Measurements from ENCODE around the gene ATXN1.

Gene ATXN1

DNA sequence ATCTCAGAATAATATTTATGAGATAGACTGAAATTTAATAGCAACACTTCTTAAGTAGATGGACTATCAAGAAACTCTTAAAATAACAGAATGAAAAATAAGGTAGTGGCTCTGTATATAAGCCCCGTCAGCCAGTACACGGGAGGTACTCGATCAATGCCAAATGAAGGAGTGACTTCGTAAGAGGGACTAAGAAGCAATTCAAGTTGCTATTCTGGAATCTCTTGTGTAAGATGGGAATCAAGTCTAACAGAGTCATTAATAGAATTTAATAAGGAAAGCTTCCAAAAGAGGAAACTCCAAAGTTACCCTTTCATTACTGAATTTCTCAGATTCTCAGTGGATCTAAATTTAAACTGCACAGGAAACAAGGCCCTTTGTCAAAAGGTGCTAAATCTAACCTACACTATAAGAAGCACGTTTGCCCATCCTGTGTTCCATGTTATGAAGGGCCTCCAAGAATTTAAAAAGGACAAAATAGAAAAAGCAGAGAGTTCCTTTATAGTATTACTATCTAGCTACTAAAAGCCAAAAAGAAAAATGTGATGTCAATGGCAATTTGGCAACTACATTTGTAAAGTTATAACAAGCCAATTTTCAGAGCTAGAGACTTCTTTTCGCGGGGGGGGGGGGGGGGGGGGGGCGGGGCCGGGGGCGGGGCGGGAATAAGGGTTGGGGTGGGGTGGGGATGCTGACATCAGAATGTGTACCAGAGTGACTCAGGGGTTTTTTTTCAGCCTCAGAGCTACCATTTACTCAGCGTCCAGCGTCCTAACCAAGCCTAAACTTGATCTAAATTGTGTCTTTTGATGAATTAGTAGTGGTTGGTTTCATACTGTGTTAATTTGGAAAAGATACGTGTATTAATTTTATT lies 322.3 kb downstream of the ATXN1 start:
- peak; percentile 29 for DNase-seq (ENCODE audit: low spot score)

DNA sequence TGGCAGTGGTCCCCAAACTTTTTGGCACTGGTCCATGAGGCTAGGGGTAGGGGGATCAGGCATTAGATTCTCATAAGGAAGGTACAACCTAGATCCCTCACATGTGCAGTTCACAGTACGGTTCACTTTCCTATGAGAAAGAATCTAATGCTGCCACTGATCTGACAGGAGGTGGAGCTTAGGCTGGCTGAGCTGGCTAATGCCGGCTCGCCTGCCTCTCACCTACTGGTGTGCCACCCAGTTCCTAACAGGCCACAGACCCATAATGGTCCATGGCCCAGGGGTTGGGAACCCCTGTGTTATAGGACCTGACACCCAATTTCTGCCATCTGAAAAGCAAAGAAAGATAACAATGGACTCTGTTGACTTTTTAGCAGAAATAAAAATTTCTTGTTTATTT lies 323.3 kb downstream of the ATXN1 start:
- DNase-seq (ENCODE audit: low spot score): no peak

DNA sequence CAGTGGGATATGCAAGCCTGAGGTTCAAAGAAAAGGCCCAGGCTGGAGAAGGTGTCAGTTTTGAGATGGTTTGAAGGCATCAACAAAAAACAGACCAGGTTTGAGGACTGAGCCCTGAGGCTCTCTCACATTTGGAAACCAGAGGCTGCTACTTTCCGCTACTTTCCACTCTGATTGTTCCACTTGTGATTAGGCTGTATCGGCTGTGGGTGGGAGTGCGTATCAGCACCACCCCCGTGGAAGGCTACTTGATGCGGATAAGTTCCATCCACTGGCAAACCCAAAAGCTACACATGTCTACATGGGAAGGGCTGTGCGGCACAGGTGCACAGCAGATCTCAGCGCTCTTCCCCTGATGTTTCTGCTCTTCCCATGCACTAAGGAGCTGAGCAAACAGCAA lies 324.2 kb downstream of the ATXN1 start:
- no peak for DNase-seq (ENCODE audit: low spot score)

DNA sequence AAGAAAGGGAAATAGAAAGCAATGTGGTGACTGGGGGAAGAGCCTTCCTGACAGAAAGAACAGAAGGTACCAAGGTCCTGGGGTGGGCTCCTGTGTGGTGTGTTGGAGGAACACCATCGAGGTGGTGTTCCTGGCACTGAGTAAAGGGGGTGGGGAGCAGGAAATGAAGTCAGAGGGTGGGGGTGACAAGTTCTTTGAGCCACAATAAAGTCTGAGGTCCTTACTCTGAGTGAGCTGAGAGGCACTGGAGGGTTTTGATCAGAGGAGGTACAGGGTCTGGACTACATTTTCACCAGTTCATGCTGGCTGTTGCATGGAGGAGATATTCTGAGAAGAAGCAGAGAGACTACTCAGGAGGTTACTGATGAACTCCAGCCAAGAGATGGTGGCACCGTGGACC lies 324.7 kb downstream of the ATXN1 start:
- no peak for DNase-seq (ENCODE audit: low spot score)

DNA sequence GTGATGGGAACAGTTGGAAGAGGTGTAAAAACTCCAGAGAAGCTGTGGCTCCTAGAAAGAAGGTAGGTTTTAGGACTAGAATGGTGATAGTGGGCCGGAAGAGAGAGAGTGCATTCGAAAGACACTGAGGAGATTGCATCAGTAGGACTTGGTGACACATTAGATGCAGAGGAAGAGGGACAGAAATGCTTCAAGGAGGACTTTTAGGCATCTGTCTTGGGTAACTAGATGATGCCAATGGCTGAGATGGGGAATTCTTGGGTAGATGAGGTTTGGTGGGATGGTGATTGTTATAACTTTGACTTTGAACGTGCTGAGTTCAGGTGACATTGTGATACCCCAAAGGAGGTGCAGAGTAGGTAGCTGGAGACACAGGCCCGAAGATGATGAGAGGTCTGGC lies 326.4 kb downstream of the ATXN1 start:
- no peak for DNase-seq (ENCODE audit: low spot score)

DNA sequence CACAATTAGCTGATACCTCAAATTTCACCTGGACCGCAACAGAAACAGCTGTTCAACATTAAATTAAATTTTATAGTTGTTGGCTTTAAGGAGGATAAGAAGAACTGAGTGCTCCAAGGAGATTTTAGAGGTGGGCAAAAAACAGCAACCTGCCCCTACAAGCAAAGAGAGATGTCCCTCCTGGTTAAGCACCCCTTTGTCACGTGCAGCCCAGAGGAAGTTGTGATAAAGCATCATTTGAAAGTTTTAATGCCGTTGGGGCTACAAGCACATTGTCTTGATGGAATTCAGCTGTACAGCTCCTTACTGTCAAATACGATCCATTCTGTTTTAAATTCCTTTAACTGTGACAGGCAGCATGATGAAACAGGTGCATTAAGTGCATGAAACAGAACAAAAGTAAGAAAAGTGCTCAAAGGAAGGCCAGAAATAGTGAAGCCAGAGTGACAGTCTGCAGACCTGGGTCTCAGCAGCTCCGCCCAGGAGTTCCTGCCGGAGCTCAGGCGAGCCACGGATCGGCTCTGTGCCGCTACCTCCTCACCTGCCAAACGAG lies 327.8 kb downstream of the ATXN1 start:
- DNase-seq (ENCODE audit: low spot score): no peak

DNA sequence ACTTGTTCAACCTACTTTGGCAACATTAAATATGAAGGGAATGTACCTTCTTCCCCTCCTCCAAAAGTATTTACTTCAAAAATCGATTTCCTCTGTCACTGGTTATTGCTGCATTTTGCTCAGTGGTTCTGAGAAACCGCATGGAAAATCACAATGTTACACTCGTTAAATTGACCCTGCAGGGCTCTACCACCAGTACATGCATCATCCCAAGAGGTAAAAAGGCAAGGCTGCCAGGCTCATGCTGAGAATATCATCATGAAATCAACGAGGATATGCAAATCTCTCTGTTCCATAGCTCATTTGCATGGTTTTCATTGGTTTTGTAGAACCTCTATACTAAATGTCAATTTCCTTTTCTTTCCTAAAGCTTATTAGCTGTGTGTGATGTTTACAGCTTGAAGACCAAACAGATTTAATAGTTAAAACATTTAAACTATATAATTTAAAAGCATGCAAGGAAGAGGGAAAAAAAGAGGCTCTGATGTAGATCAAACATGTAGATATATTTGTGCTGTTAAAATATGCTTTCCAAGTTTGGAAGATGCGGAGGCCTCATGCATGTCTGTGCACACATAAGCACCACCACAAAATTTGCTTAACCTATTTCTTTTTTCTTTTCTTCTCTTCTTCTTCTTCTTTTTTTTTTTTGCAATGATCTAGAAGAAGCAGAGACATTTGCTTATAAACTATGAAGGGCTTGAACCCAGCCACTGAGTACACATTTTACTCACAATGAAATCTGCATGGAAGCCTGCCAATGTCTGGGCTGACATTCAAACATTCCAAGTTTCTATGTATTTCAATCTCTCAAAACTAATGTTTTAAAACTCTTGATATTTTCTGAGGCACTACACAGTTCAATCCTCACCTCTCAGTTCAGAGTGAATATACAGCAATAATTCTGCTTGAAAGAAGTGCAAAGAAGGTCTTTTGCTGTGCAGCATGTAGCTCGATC lies 328.9 kb downstream of the ATXN1 start:
- DNase-seq (ENCODE audit: low spot score): no peak

DNA sequence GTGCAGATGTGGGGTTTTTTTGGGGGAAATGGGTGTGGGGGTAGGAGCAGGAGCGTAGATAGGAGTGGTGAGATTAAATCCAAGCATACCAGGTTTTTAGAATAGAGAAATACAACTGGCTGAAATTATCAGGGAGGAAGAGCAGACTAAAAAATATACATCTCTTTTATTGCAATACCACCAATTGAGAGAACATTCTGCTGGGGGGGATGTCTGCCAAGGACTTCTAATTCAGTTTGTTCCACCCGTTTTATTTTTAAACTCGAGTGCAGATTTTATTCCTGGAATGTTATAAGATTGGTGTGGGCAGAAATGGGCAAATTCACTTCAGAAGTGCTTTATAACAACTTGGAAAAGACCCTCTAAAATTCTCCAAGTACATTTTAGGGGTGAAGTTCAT lies 330.2 kb downstream of the ATXN1 start:
- DNase-seq (ENCODE audit: low spot score): no peak

DNA sequence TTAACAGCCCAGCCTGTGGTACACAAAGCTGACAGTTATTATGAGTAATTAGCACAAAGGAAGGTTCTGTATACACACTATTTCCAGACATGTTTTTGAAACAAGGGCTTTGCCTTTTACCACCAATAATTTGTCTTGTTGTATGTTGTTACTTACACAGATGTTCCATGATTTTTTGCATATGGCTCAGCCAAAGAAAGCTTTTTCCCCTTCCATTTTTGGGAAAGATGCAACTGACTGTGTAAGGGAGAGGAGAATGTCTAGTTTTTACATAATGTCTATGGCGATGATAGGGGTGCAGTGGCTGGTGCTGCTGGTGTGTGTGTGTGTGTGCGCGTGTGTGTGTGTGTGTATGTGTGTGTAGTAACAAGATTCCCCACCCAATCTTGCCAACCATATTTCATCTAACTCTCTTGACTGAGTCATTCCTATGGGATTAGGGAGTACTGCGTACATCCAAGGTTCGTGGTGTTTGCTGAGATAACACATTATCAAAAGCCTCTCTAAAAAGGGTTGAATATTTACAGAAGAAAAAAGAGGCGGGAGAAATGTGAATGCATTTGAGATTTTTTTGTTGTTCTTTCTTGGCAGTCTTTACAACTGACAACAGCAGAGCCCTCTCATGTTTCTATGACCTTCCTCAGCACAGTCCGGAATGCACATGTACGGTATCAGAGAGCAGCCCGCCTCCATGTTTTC lies 330.7 kb downstream of the ATXN1 start:
- no peak for DNase-seq (ENCODE audit: low spot score)

DNA sequence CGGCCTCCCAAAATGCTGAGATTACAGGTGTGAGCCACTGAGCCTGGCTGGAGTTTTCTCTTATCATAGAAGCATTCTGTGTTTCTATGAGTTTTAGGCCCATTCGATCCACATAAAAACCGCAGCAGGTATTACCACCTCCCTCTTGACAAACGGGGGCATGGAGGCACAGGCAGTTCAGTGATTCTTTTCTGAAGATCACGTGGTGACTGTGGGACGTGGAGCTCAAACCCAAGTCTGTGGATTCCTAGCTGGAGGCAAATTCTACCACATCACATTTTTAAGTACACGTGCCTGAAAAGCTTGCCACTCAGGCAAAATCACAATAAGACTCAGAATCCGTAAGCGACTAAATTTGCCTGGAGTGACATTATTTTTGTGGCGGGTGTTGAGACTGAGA lies 331.6 kb downstream of the ATXN1 start:
- no peak for DNase-seq (ENCODE audit: low spot score)

DNA sequence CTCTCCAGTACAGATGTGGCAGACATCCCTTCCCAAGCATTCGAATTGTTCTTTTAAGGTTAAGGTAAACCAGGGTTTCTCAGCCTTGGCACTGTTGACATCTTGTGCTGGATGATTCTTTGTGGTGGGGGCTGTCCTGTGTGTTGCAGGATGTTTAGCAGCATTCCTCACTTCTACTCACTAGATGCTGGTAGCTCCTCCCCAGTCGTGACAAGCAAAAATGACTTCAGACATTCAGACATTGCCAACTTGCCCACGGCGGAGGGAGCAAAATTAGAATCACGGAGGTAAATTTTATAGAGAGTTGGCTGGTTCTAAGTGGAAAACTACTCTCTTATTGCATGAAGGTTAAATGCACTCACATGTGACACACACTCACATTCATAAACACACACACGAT lies 334.1 kb downstream of the ATXN1 start:
- no peak for DNase-seq (ENCODE audit: low spot score)

DNA sequence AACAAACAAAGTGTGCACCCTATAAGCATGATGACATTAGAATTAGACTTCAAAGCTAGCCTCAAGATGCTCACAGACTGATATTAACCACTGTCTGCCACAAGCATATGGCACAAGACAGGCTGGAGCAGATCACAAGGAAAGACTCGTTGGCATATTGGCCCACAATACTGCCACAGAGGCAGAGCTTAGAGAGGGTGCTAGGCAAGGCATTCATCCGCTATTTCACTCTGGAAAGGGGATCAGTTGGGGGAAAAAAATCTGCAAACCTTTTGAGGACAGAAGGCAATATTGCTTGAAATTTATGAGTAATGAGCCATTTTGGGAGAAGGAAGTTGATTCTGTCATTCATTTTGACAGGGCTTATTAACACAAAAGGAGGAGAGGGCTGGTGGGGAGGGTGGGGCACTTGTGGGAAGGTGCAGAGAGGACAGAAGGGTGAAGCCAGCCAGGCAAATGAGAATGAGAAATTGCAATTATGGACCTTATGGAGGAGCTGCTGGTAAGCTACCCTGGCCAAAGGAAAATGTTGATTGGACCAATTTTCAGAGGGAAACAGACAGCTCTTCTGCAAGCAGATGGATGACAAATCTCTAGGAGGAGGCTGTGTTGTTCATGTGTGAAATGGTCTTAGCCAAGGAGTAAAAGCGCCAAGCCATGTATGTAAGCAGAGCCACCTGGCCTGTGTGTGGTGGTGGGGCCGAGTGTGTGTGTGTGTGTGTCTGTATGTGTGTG lies 335.2 kb downstream of the ATXN1 start:
- DNase-seq (ENCODE audit: low spot score): no peak

DNA sequence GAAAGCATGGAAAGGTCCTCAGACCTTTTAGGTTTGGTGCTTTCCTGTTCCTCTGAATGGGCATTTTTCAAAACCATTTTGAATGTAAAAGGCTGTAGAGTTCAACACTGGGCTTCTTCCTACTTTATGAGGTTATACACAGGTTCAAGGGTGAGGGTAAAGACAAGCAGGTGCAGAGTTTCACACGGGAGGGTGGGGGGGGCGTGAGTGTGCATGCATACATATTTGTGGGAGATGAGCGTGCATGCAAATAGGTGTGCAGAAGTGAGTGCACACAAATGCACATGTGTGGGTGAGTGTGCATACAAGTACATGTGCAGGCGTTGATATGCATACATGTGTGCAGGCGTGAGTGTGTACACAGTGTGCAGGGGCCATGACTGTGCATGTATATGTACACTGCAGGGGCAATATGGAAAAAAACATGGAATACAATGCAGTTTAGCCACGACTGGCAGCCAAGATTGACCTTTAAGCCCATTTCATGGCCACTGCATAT lies 339.7 kb downstream of the ATXN1 start:
- DNase-seq (ENCODE audit: low spot score): no peak

DNA sequence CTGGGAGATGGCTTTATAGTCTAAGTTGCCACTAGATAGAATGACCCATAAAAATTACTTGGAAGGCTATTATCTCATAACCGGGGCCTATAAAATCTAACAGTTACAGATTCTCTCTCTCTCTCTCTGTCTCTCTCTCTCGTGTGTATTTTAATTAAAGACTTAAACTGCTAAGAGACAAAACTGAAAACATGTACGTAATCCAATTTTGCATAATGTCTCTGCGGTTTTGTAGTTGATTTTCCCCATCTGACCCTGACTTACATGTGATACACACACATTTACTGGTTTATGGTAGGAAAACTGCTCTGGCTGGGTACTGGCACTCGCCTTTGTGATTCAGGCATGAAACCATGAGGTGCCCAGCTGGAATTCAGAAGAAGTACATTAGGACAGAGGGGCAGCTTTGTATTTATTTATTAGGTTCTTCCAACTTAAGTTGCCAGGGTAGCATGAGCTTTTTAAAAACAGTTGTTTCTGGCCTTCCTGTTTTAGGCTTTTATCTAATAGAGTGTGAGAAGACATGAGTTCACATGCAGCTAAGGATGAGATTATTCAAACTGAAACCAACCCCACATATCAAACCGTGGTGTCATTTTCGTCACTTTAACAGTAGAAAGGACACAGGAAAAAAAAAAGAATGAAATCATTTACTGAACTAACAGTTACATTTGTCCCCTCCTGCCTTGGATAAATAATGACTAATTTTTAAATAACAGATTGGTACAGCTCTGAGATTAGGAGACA lies 340.4 kb downstream of the ATXN1 start:
- DNase-seq (ENCODE audit: low spot score): no peak

DNA sequence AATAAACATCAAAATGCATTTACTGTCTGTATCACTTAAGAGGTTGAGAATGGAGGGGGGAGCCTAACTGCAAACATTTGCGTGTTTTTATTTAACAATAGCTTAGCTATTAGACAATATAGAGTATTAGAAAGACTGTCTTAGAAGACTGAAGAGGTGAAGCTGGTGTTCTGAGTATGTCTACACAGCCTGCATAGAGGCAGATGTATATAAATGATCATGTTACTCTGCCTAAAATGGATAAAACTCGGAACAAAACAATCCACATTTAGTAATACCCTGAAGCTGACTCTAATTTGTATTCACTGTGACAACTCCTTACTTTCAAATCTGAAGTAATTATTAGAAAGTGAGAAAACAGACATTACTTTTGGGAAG lies 340.9 kb downstream of the ATXN1 start:
- DNase-seq (ENCODE audit: low spot score): no peak

DNA sequence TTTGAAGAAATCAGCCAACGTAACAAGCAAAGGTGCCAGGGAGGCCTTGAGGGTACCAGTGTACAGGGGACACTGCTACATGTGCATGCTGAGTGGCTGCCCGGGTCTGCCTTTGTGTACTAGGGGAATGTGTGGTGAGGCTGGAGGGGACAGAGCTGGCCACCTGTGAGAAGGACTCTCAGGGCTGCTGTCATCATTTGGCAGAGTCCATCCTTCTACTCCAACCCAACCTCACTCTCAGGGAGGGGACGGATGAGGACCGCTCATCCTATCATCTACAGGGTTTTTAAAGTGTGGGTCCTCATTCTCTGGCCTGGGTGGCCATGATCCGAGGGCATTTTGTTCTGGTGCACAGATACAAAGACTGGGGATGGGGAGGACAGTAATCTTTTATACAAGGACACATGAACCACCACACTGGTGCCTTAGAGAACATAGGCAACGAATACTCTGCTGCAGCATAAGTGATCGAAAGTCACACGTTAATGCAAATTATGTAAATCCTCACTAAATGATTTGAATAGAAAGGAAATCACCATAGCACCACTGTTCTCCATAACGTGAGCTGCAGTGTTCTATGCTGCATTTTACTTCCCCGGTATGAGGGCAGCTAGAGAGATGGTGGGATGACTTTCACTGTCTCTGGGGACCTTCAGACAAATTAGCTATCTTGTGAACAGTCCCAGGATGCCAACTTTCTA lies 341.5 kb downstream of the ATXN1 start:
- no peak for DNase-seq (ENCODE audit: low spot score)

DNA sequence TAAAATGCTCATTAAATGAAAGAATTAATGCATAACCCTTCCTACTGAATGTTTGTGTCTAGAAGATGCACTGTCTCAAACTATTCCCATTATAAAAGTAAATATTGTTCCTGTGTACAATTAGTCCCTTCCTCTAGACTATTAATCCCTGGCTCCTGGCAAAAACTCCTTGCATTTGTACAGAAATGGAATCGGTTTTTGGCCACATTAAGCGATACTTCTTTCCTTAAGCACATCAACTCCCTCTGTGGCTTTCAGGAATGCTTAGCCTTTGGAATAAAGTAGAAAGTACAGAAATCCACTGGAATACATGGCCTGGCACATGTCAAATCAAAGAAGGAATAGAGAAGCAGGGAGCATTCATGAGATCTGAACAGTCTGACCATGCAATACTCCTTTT lies 343.1 kb downstream of the ATXN1 start:
- DNase-seq (ENCODE audit: low spot score): no peak

DNA sequence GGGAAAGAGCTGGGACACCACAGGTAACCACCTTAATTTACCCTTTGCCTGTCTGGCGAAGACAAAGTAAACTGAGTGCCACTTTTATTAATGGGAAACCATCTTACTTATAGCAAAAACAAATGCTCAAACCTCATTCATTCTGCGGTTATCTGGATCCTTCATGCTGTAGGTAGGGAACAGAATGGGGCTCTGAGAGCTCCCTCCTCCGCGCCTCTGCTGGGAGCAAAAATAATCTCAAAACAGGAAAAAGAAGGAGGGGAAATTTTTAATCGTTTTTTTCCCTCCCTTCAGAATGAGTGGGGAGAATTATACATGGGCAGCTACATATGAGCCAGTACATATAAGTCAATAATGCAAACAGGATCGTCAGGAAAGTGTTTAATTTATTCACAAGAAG lies 345.6 kb downstream of the ATXN1 start:
- no peak for DNase-seq (ENCODE audit: low spot score)

DNA sequence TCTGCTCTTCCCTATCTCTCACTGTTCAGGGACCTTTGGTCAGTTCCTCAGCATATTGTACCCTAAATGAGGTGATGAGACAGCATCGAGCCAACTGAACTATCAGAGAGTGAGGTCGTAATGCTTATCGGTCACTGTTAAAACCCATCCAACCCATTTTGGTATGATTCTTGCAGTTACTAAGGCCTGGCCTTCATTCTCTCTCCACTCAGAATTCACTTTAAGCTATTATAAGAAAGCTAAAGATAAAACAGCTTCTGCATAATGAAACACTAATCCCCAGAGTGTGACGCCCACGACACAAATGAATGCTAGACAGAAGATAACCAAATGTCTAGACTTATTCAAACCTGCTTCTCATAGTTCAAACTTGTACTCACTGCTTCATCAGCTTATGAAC lies 347.1 kb downstream of the ATXN1 start:
- DNase-seq (ENCODE audit: low spot score): no peak

DNA sequence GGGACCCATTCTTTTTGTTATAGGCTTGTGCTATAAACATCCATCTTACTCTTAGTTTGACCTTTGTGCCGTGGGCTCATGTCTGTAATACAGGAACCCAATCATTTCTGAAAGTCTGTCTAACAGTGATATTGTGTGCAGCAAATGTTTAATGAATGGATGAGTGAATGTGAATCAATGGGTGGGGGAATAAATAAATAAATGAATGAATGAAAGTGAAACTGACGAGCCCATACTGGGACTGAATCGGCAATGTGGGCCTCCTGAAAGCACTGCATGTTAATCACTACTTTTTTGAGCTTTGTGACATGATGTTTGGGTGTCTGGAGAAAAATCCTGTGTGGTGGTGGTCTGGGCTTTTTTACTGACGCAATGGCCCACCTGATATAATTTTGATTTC lies 347.9 kb downstream of the ATXN1 start:
- DNase-seq (ENCODE audit: low spot score): no peak
